ENCODE data around the gene MVB12B. TPM values are rescaled to one million over a fixed set of nuclear protein-coding genes. Genes with fewer than 3 reads are reported as not detected.

Gene MVB12B
- total RNA-seq, 2 donors from 2014 or later, result 9.8 to 15.8 TPM

DNA sequence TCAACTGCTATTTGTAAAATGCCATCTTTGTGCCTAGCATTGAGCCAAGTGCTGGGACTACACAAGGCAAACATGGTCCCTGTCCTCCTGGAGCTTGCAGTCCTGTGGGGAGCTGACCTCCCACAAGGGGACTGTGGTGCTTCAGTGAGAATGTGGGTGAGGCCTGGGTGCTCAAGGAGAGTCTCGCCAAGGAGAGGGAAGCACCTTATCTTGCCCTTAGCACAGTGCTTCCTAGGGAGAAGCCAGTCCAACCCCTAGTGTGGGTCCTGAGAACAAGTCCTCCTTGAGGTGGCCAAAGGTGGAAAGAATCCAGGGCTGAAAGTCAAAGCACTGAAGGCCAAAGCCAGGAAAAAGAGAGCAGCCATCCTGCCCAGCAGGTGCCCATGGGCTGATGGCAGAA, 31.1 kb upstream of the MVB12B start:
- no peak overlapping the region for H3K4me3 ChIP-seq
- peak; percentile 6 for DNase-seq
- TF ChIP-seq, protein P1, sequence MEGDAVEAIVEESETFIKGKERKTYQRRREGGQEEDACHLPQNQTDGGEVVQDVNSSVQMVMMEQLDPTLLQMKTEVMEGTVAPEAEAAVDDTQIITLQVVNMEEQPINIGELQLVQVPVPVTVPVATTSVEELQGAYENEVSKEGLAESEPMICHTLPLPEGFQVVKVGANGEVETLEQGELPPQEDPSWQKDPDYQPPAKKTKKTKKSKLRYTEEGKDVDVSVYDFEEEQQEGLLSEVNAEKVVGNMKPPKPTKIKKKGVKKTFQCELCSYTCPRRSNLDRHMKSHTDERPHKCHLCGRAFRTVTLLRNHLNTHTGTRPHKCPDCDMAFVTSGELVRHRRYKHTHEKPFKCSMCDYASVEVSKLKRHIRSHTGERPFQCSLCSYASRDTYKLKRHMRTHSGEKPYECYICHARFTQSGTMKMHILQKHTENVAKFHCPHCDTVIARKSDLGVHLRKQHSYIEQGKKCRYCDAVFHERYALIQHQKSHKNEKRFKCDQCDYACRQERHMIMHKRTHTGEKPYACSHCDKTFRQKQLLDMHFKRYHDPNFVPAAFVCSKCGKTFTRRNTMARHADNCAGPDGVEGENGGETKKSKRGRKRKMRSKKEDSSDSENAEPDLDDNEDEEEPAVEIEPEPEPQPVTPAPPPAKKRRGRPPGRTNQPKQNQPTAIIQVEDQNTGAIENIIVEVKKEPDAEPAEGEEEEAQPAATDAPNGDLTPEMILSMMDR (IDR thresholded peaks at IDR 0.05), result no peak
- no peak overlapping the region for H3K9ac ChIP-seq (ENCODE audit: low read depth in 2 of 2, low read length in 2 of 2)
- no peak overlapping the region for H3K27ac ChIP-seq
- intact Hi-C loops (cut with DNase I), result no loop called here
- H3K4me1 ChIP-seq, result peaks cover 6% of the 10 kb centered on the region
- no peaks in the 10 kb centered on the region for H3K9me3 ChIP-seq
- H3K27me3 ChIP-seq, result no peaks in the 10 kb centered on the region
- no peaks in the 10 kb centered on the region for H3K36me3 ChIP-seq

GRCh38 chr9:126295936-126296600, 30.6 kb upstream of the MVB12B start:
- intact Hi-C loops (cut with DNase I), result no loop called here
- TF ChIP-seq, protein P1 (IDR thresholded peaks at IDR 0.05), result no peak
- H3K9me3 ChIP-seq, result no peaks in the 10 kb centered on the region
- DNase-seq, result peak; percentile 15
- no peak overlapping the region for H3K4me3 ChIP-seq
- H3K4me1 ChIP-seq, result peaks cover 6% of the 10 kb centered on the region
- H3K27me3 ChIP-seq, result no peaks in the 10 kb centered on the region
- no peak overlapping the region for H3K27ac ChIP-seq
- no peak overlapping the region for H3K9ac ChIP-seq (ENCODE audit: low read depth in 2 of 2, low read length in 2 of 2)
- H3K36me3 ChIP-seq, result no peaks in the 10 kb centered on the region

- no peak overlapping the region for H3K27ac ChIP-seq
- H3K9ac ChIP-seq (ENCODE audit: low read depth in 2 of 2, low read length in 2 of 2), result no peak overlapping the region
- intact Hi-C loops (cut with DNase I), result no loop called here
- H3K9me3 ChIP-seq, result no peaks in the 10 kb centered on the region
- no peaks in the 10 kb centered on the region for H3K27me3 ChIP-seq
- H3K4me1 ChIP-seq, result peaks cover 6% of the 10 kb centered on the region
- peak; percentile 11 for DNase-seq
- no peaks in the 10 kb centered on the region for H3K36me3 ChIP-seq
- no peak overlapping the region for H3K4me3 ChIP-seq
- TF ChIP-seq, protein P1 (IDR thresholded peaks at IDR 0.05), result no peak
Observed at GRCh38 chr9:126296687-126297086, 29.9 kb upstream of the MVB12B start.

DNA sequence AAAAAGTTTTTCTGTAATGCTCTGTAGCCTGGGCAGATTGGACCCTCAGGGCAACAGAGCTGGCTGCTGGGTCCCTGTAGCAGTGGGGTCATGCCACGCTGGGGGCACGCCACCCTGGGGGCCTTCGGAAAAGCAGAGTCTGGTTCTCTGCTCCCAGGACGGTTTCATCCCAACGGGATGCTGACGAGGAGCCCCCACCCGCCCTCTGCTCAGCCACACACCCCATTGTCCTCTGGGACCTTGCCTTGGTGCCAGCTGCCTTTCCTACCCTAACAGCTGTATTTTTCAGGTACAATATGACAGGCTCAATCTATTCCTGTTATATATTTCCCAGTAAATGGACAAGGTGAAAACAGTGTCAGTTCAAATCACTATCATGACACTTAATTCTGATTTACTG, 29.0 kb upstream of the MVB12B start:
- H3K9me3 ChIP-seq, result no peaks in the 10 kb centered on the region
- peaks cover 6% of the 10 kb centered on the region for H3K4me1 ChIP-seq
- no peak overlapping the region for H3K4me3 ChIP-seq
- TF ChIP-seq, protein P1 (IDR thresholded peaks at IDR 0.05), result no peak
- no peak overlapping the region for H3K27ac ChIP-seq
- H3K27me3 ChIP-seq, result no peaks in the 10 kb centered on the region
- no peaks in the 10 kb centered on the region for H3K36me3 ChIP-seq
- no peak overlapping the region for H3K9ac ChIP-seq (ENCODE audit: low read depth in 2 of 2, low read length in 2 of 2)
- peak; percentile 14 for DNase-seq
- intact Hi-C loops (cut with DNase I), result no loop called here

DNA sequence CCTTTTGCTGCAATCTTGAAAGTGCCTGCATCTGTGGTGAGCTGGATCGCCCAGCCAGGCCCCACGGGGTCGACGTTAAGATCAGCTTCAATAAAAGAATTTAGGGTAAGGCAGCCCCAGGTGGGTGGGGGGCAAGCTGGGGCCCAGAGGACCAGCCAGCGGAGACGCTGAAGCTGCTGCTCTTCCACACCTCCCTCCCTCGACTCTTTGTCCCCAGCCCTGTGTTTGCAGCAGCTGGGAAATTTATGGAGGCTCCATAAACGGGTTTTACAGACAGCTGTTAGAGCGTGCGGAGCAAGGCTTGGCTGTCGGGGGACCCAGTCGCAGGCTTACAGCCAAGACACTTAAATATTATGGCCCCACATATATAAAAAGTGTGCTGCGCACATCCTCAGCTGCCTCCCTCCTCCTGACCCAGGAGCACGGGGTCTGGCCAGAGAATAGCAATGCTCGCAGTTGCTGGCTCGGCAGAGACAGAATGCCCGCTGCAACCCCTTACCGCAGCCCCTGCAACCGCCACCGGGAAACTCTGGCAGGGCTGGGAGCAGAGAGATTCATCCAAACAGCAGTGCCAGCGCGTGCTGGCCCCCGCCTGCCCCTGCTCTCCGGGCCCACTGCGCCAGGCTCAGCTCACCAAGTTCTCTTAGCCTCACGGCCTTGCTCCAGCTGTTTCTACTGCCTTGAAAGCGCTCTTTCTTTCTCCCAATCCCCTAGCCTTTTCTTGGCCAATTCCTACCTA, 28.4 kb upstream of the MVB12B start:
- H3K9ac ChIP-seq (ENCODE audit: low read depth in 2 of 2, low read length in 2 of 2), result no peak overlapping the region
- no peaks in the 10 kb centered on the region for H3K9me3 ChIP-seq
- TF ChIP-seq, protein P1 (IDR thresholded peaks at IDR 0.05), result no peak
- H3K36me3 ChIP-seq, result no peaks in the 10 kb centered on the region
- H3K27ac ChIP-seq, result no peak overlapping the region
- H3K4me1 ChIP-seq, result peaks cover 6% of the 10 kb centered on the region
- intact Hi-C loops (cut with DNase I), result no loop called here
- no peak overlapping the region for H3K4me3 ChIP-seq
- H3K27me3 ChIP-seq, result no peaks in the 10 kb centered on the region
- DNase-seq, result peak; percentile 63
